ENCODE measurements around the gene UROD.
"Not testable (repeated sequence)": the region's sequence is repeated elsewhere in the genome, so short reads cannot be mapped to it uniquely, and the experiment has no call there.

The UROD gene

DNA sequence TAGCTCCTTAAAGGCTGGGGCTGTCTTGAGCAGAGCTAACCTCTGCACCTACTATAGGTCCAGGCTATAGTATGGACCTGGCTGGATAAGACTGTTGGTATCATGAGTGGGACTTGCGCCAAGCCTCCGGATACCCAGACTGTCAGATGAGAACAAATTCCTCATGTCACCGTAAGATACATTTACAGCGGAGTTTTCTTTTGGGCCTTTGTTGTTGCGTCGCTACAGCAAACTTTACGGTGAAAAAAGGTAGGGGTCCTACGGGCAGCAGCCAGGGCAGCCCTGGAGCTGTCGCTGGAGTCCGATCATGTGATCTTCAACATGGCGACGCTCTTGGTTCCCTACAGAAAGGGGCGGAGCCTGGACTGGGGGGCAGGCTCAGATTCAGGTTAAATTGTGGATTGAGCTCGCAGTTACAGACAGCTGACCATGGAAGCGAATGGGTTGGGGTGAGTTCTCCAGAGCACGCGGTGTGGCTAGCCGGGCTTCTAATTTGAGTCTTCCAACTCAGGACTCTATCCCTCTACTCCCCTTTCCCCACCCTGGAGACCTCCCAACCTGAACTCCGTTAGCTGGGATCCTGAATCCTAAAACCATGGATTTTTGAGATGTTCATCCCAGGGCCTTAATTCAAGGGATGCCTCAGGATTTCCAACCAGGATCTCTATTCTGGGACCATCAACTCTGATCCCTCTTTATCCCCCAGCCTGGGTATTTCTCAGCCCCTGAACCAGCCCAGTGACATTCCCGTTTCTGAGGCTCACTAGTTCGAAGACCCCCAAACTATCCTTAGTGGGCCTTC lies at the start of gene UROD:
UROD (plus strand) TSS at position 418 of the 802 bp plus-strand sequence; CDS start at position 430, 12 bp downstream.
- no peaks in the 10 kb centered on the region for H3K27me3 Mint-ChIP-seq (ENCODE audit: low read depth, poor library complexity)
- no peaks in the 10 kb centered on the region for H3K9me3 Mint-ChIP-seq
- H3K4me3 Mint-ChIP-seq, result peak within 1 kb of the TSS; percentile 85
- TF ChIP-seq, protein P1, sequence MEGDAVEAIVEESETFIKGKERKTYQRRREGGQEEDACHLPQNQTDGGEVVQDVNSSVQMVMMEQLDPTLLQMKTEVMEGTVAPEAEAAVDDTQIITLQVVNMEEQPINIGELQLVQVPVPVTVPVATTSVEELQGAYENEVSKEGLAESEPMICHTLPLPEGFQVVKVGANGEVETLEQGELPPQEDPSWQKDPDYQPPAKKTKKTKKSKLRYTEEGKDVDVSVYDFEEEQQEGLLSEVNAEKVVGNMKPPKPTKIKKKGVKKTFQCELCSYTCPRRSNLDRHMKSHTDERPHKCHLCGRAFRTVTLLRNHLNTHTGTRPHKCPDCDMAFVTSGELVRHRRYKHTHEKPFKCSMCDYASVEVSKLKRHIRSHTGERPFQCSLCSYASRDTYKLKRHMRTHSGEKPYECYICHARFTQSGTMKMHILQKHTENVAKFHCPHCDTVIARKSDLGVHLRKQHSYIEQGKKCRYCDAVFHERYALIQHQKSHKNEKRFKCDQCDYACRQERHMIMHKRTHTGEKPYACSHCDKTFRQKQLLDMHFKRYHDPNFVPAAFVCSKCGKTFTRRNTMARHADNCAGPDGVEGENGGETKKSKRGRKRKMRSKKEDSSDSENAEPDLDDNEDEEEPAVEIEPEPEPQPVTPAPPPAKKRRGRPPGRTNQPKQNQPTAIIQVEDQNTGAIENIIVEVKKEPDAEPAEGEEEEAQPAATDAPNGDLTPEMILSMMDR (IDR thresholded peaks at IDR 0.05), result no peak
- peaks cover 7% of the 10 kb centered on the region for H3K36me3 Mint-ChIP-seq (ENCODE audit: low read depth)
- peak; percentile 89 for DNase-seq
- H3K4me1 Mint-ChIP-seq, result peaks cover 58% of the 10 kb centered on the region
- peak within 1 kb of the TSS; percentile 94 for H3K27ac Mint-ChIP-seq

GRCh38 chr1:44962729-44963128 lies 49.3 kb upstream of the UROD start:
- H3K9me3 Mint-ChIP-seq, result no peaks in the 10 kb centered on the region
- TF ChIP-seq, protein P1 (IDR thresholded peaks at IDR 0.05), result no peak
- no peak for DNase-seq
- H3K27ac Mint-ChIP-seq, result no peak overlapping the region
- no peak overlapping the region for H3K4me3 Mint-ChIP-seq
- H3K27me3 Mint-ChIP-seq (ENCODE audit: low read depth, poor library complexity), result peaks cover 3% of the 10 kb centered on the region
- H3K36me3 Mint-ChIP-seq (ENCODE audit: low read depth), result peaks cover 12% of the 10 kb centered on the region
- no peaks in the 10 kb centered on the region for H3K4me1 Mint-ChIP-seq

DNA sequence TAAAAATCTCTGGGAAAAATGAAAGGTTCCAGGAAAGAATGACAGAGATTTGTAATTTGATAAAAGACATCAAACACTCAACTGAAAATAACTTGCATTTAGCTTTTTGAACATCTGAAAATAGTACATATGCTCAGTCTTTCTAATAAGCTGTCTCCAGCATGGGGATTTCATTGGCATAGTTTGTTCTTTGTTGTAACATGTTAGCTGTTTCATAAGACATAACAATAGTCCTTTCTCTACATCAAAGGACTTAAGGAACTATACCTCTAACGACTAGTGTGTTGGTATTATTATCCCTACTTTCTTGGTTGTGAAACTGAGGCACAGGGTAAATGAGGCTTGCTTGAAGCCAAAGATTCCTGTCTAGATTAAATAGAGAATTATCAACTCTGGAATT lies 47.7 kb upstream of the UROD start:
- H3K36me3 Mint-ChIP-seq (ENCODE audit: low read depth), result peaks cover 17% of the 10 kb centered on the region
- H3K4me3 Mint-ChIP-seq, result no peak overlapping the region
- TF ChIP-seq, protein P1 (IDR thresholded peaks at IDR 0.05), result no peak
- H3K4me1 Mint-ChIP-seq, result no peaks in the 10 kb centered on the region
- H3K9me3 Mint-ChIP-seq, result no peaks in the 10 kb centered on the region
- no peak for DNase-seq
- H3K27me3 Mint-ChIP-seq (ENCODE audit: low read depth, poor library complexity), result peaks cover 3% of the 10 kb centered on the region
- H3K27ac Mint-ChIP-seq, result no peak overlapping the region

- H3K4me1 Mint-ChIP-seq, result peaks cover 5% of the 10 kb centered on the region
- H3K36me3 Mint-ChIP-seq (ENCODE audit: low read depth), result peaks cover 30% of the 10 kb centered on the region
- no peak for DNase-seq
- peaks cover 3% of the 10 kb centered on the region for H3K27me3 Mint-ChIP-seq (ENCODE audit: low read depth, poor library complexity)
- H3K9me3 Mint-ChIP-seq, result no peaks in the 10 kb centered on the region
- TF ChIP-seq, protein P1 (IDR thresholded peaks at IDR 0.05), result no peak
- H3K27ac Mint-ChIP-seq, result no peak overlapping the region
- no peak overlapping the region for H3K4me3 Mint-ChIP-seq
Measured at GRCh38 chr1:44970317-44970716, 41.7 kb upstream of the UROD start.

DNA sequence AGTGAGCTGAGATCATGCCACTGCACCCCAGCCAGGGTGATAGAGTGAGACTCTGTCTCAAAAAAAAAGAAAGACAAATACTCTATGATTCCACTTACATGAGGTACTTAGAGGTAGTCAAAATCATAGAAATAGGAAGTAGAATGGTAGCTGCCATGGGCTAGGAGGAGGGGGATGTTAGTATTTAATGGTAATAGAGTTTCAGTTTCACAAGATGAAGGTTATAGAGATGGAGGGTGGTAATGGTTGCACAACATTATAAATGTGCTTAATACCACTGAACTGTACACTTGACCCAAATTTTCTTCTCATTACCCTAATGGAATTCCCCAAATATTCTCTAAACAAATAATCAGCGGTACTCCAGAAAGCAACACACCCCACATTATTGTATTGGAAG lies 38.4 kb upstream of the UROD start:
- H3K4me3 Mint-ChIP-seq, result no peak overlapping the region
- TF ChIP-seq, protein P1 (IDR thresholded peaks at IDR 0.05), result no peak
- H3K27me3 Mint-ChIP-seq (ENCODE audit: low read depth, poor library complexity), result no peaks in the 10 kb centered on the region
- no peak for DNase-seq
- H3K27ac Mint-ChIP-seq, result no peak overlapping the region
- peaks cover 19% of the 10 kb centered on the region for H3K9me3 Mint-ChIP-seq
- H3K36me3 Mint-ChIP-seq (ENCODE audit: low read depth), result peaks cover 50% of the 10 kb centered on the region
- peaks cover 5% of the 10 kb centered on the region for H3K4me1 Mint-ChIP-seq

GRCh38 chr1:44976252-44976651 lies 35.8 kb upstream of the UROD start:
- no peaks in the 10 kb centered on the region for H3K27me3 Mint-ChIP-seq (ENCODE audit: low read depth, poor library complexity)
- no peak for DNase-seq
- peaks cover 63% of the 10 kb centered on the region for H3K36me3 Mint-ChIP-seq (ENCODE audit: low read depth)
- peaks cover 19% of the 10 kb centered on the region for H3K9me3 Mint-ChIP-seq
- no peak overlapping the region for H3K27ac Mint-ChIP-seq
- H3K4me3 Mint-ChIP-seq, result no peak overlapping the region
- TF ChIP-seq, protein P1 (IDR thresholded peaks at IDR 0.05), result no peak
- no peaks in the 10 kb centered on the region for H3K4me1 Mint-ChIP-seq

GRCh38 chr1:44977372-44977771 lies 34.7 kb upstream of the UROD start:
- not testable (repeated sequence) for DNase-seq; H3K27ac Mint-ChIP-seq; H3K4me1 Mint-ChIP-seq; H3K4me3 Mint-ChIP-seq; H3K27me3 Mint-ChIP-seq (ENCODE audit: low read depth, poor library complexity)
- peaks cover 19% of the 10 kb centered on the region for H3K9me3 Mint-ChIP-seq
- H3K36me3 Mint-ChIP-seq (ENCODE audit: low read depth), result peaks cover 57% of the 10 kb centered on the region

All from nephron progenitor cell (in vitro differentiated cells).